ENCODE measurements around the gene SEMA3B.

The SEMA3B gene

DNA sequence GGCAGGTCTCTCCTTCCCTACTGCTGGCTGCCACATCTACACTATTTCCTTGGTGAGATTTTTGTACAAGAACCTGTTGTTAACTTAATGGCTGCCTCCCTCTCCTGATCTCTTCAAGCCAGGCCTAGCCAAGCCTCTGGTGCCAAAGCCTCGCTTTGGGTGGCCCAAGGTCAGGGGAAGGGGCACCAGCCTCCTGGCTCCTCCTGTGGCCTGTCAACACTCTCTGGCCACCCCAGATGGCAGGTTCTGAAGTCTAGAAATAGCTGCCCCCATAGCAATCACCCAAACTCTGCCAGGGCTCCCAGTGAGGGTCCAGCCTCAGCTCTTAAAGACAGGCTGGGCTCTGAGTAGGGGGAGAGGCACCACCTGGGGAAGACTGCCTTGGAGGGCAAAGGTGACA is 18.3 kb downstream of the SEMA3B start:
- H3K4me1 ChIP-seq (ENCODE audit: insufficient read depth, low read length) = no peaks in the 10 kb centered on the region
- H3K9ac ChIP-seq (ENCODE audit: low read depth, low read length) = no peak overlapping the region
- 94% methylated on average over 1 of the region's 1 CpG for WGBS
- H3K27me3 ChIP-seq (ENCODE audit: insufficient read depth, low read length) = no peaks in the 10 kb centered on the region
- H3K36me3 ChIP-seq (ENCODE audit: insufficient read depth, low read length) = peaks cover 45% of the 10 kb centered on the region
- H3K9me3 ChIP-seq (ENCODE audit: insufficient read depth, low read depth, low read length) = no peaks in the 10 kb centered on the region
- H3K27ac ChIP-seq (ENCODE audit: low read depth, low read length) = no peak overlapping the region
- no peak overlapping the region for H3K4me3 ChIP-seq (ENCODE audit: low read length)

DNA sequence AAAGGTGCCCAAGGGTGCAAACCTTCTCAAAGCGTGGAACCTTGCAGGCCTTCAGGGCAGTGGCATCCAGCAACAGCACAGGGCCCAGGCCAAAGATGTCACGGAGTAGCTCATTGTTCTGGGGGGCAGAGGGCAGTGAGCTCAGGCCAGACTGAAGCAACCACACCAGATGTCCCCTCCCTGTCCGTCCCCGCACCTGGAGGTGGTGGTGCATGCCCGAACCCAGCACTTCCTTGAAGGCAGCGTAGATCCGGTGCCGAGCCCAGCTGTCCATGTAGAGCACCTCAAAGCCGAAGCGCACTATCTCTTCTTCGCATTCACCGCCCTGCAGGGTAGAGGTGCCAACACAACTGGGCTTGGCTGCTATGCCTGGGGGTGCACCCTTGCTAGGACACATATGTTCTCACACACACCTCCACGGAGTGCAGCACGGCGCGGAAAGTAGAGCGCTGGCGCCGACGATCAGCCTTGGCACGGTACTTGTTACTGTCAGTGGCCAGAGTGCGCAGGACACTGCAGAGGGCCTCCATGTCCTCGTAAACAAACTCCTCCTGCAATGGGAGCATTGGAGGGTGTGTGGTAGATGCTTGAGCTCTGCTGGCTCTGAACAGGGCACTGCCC is 19.6 kb downstream of the SEMA3B start:
- Histone ChIP-seq H3K27me3 (ENCODE audit: insufficient read depth, low read length) (no peaks in the 10 kb centered on the region), H3K4me1 (ENCODE audit: insufficient read depth, low read length) (no peaks in the 10 kb centered on the region), H3K9ac (ENCODE audit: low read depth, low read length) (no peak overlapping the region), H3K9me3 (ENCODE audit: insufficient read depth, low read depth, low read length) (no peaks in the 10 kb centered on the region), H3K4me3 (ENCODE audit: low read length) (no peak overlapping the region), H3K27ac (ENCODE audit: low read depth, low read length) (no peak overlapping the region), H3K36me3 (ENCODE audit: insufficient read depth, low read length) (peaks cover 45% of the 10 kb centered on the region)
- WGBS = 97% methylated on average over 23 of the region's 23 CpGs

DNA sequence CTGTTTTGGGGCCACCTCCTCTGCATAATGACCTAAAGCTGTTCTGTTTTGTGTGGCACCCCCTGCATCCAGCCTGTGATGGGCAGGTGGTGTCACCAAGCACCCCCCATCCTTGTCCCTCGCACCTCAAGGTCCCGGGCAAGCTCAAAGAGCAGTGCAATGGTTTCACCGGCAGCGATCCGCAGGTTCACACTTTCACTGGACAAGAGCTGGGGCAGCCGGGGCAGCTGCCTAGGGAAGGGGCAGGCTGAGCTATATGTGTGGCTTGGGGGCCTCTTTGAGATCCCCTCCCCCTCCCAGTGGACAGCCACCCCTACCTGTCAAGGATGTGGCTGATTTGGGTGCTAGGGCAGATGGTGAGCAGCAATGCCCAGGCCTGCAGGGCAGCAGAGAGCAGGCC is 20.2 kb downstream of the SEMA3B start:
- H3K36me3 ChIP-seq (ENCODE audit: insufficient read depth, low read length) = peaks cover 45% of the 10 kb centered on the region

DNA sequence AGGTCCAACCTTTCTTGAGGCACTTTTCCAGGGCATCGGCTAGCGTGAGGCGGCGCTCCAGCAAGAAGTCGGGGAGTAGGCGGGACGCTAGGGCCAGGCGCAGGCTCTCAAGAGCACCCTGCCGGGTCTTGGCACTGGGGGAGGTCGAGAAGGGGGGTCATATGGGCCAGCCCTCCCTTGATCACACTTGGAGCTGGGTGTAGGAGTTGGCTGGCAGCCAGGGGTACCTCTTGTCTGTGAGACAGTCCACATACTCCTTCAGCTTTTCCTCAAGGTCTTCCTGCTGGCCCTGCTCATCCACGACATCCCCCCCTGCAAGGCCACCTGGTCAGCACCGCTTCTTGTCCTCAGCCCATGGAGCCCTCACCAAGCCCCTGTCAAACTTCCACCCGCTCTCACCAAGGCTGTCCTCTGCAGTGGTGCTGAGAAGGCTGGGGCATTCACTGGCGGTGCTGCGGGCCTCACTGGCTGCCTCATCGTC is 21.3 kb downstream of the SEMA3B start:
- 95% methylated on average over 16 of the region's 16 CpGs for WGBS
- no peak overlapping the region for H3K4me3 ChIP-seq (ENCODE audit: low read length)
- H3K9me3 ChIP-seq (ENCODE audit: insufficient read depth, low read depth, low read length) = no peaks in the 10 kb centered on the region
- no peak overlapping the region for H3K27ac ChIP-seq (ENCODE audit: low read depth, low read length)
- no peaks in the 10 kb centered on the region for H3K27me3 ChIP-seq (ENCODE audit: insufficient read depth, low read length)
- no peak overlapping the region for H3K9ac ChIP-seq (ENCODE audit: low read depth, low read length)
- no peaks in the 10 kb centered on the region for H3K4me1 ChIP-seq (ENCODE audit: insufficient read depth, low read length)
- peaks cover 45% of the 10 kb centered on the region for H3K36me3 ChIP-seq (ENCODE audit: insufficient read depth, low read length)

More for the DNA sequence above, 20.2 kb downstream of the SEMA3B start:
- H3K4me3 ChIP-seq (ENCODE audit: low read length) = no peak overlapping the region
- no peak overlapping the region for H3K27ac ChIP-seq (ENCODE audit: low read depth, low read length)
- no peaks in the 10 kb centered on the region for H3K9me3 ChIP-seq (ENCODE audit: insufficient read depth, low read depth, low read length)
- no peaks in the 10 kb centered on the region for H3K4me1 ChIP-seq (ENCODE audit: insufficient read depth, low read length)
- no peak overlapping the region for H3K9ac ChIP-seq (ENCODE audit: low read depth, low read length)
- no peaks in the 10 kb centered on the region for H3K27me3 ChIP-seq (ENCODE audit: insufficient read depth, low read length)
- WGBS = 97% methylated on average over 6 of the region's 6 CpGs

DNA sequence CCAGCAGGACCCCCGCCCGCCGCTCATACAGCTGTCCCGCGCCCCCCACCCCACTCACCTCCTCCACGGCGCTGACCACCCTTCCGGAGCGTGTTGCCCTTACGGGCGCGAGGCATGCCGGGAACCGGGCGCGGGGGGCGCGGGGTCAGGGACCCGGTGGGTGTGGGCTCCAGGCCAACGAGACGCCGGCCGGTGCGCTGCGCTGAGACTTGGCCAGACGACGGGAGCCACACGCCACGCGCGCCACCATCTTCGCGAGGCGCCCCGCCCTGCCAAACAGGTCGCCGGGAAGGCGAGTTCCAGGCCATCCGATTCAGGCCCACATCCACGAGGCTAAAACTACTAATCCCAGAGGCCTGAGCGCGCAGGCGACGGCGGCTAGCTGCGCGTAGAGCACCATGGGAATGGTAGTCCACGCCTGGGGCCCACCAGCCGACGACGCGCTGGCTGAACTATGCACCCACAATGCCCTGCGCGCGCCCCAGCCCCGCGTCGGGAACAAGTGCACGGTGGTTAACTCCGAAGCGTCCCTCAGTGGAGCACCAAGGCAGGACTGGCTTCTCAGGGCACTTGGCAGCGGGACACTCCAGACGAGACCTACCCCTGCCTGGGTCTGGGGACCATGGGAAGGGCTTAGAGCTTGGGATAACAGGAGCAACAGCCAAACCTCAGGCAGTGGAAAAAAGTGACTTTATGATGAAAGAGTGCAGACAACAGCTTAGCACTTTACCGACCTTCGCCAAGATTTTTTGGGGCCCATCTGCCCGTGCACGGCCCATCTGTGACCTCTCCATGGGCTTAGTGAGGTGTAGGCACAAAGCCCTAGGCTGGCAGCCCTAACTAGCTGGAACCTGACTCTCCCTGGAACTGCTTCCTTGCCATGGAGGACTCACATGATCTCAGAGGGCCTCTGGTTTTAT is 23.5 kb downstream of the SEMA3B start, which contains the start of gene IFRD2:
TSS of gene IFRD2 (minus strand) at position 271 of the 920 bp plus-strand sequence. CDS start at position 116, 155 bp downstream.
- Histone ChIP-seq H3K9ac (ENCODE audit: low read depth, low read length) (peak within 1 kb of the TSS; percentile 93), H3K27ac (ENCODE audit: low read depth, low read length) (peak within 1 kb of the TSS; percentile 58)
- 4% methylated on average over 67 of the region's 67 CpGs for WGBS

DNA sequence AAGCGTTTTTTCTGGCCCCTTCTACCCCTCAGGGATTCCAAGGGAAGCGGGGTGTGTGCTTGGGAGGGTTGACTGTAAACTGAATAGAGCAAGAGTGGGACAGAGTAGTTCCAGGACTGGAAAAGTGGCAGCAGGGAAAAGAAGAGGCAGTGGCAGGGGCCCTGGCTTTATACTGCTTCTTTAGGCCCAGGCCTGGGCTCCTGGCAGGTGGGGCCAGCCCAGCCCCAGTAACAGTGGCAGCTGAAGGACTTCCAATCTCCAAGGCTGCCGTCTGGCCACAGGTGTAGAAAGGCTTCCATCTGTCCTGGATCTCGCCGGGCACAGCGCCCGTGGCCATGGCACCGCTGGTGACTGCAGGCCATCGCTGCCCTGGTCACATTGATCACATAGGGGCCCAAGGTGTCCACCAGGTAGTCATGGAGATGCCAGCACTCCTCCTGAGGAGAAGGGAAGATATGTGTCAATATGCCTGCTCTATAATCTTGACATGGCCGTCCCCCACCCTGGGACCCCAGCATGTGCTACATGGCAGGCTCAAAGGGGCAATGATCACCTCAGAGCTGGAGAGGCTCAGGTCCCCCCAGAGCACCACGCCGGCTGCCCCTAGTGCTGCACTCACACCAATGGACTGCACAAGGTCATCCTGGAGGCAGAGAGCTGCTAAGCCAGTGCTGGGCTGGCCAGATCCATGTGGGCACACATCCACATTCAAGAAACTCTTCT is 24.3 kb downstream of the SEMA3B start:
- Histone ChIP-seq H3K4me1 (ENCODE audit: insufficient read depth, low read length) (no peaks in the 10 kb centered on the region; the same call in 1 of the 2 replicates), H3K9ac (ENCODE audit: low read depth, low read length) (peak overlapping the region; percentile 52), H3K9me3 (ENCODE audit: insufficient read depth, low read depth, low read length) (no peaks in the 10 kb centered on the region), H3K27me3 (ENCODE audit: insufficient read depth, low read length) (no peaks in the 10 kb centered on the region), H3K36me3 (ENCODE audit: insufficient read depth, low read length) (peaks cover 25% of the 10 kb centered on the region), H3K4me3 (ENCODE audit: low read length) (peak overlapping the region; percentile 97), H3K27ac (ENCODE audit: low read depth, low read length) (no peak overlapping the region)
- 92% methylated on average over 12 of the region's 12 CpGs for WGBS

More for the DNA sequence above, 23.5 kb downstream of the SEMA3B start, which contains the start of gene IFRD2:
- Histone ChIP-seq H3K9me3 (ENCODE audit: insufficient read depth, low read depth, low read length) (no peaks in the 10 kb centered on the region), H3K4me3 (ENCODE audit: low read length) (peak within 1 kb of the TSS; percentile 97), H3K4me1 (ENCODE audit: insufficient read depth, low read length) (no peaks in the 10 kb centered on the region), H3K27me3 (ENCODE audit: insufficient read depth, low read length) (no peaks in the 10 kb centered on the region), H3K36me3 (ENCODE audit: insufficient read depth, low read length) (peaks cover 33% of the 10 kb centered on the region)

DNA sequence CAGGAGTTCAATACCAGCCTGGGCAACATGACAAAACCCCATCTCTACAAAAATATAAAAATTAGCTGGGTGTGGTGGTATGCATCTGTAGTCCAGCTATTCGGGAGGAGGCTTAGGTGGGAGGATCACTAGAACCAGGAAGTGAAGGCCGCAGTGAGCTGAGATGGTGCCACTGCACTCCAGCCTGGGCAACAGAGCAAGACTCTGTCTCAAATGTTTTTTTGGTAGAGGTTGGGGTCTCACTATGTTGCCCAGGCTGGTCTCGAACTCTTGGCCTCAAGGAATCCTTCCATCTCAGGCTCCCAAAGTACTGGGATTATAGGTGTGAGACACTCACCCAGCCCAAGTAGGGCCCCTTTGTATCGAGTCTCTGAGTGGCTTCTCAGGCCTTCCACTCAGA is 25.1 kb downstream of the SEMA3B start:
- H3K9ac ChIP-seq (ENCODE audit: low read depth, low read length) = no peak overlapping the region
- WGBS = 86% methylated on average over 4 of the region's 4 CpGs
- no peaks in the 10 kb centered on the region for H3K9me3 ChIP-seq (ENCODE audit: insufficient read depth, low read depth, low read length)
- no peak overlapping the region for H3K27ac ChIP-seq (ENCODE audit: low read depth, low read length)
- H3K4me1 ChIP-seq (ENCODE audit: insufficient read depth, low read length) = no peaks in the 10 kb centered on the region; the same call in 1 of the 2 replicates
- no peaks in the 10 kb centered on the region for H3K27me3 ChIP-seq (ENCODE audit: insufficient read depth, low read length)
- H3K36me3 ChIP-seq (ENCODE audit: insufficient read depth, low read length) = peaks cover 16% of the 10 kb centered on the region
- no peak overlapping the region for H3K4me3 ChIP-seq (ENCODE audit: low read length)

DNA sequence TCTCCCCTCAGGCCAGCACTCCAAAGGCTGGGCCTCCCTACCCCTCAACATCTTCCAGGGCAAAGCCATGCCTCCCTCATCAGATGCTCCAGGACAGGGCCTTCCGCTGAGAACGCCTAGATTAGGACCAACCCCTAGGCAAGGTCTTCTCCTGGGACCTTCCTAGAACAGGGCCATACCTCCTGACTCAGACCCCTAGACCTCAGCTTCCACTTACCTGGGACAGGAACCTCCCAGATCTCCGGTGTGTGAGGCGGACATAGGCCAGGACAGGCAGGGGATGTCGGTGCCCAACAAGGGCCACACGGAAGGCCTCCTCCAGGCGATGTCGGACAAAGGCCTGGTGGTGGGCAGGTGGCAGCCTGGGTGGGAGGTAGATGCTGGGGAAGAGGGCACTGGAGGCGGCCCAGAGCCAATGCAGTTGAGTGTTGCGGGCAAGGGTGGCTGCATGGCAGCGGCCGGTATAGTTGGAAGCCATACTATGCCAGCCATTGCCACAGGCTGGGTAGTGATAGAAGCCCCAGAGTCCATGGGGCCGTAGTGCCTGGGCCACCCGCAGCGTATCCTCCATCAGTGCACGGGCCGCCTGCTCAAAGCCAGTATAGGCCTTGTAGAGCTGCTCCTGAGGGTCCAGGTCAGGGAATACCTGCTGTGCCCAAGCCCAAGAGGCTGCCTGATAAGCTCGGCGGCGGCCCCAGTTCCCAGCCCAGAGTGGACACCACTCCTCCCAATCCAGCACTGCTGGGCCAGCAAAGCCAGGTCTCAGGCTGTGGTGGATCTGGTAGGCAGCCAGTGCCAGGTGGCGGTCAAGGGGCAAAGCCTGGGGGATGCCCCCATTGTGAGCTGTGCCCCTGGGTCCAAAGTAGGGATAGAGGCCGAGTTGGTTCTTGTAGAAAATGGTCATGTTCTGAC is 25.8 kb downstream of the SEMA3B start:
- H3K9ac ChIP-seq (ENCODE audit: low read depth, low read length) = no peak overlapping the region
- no peak overlapping the region for H3K4me3 ChIP-seq (ENCODE audit: low read length)
- 94% methylated on average over 22 of the region's 22 CpGs for WGBS
- peaks cover 10% of the 10 kb centered on the region for H3K36me3 ChIP-seq (ENCODE audit: insufficient read depth, low read length)
- no peak overlapping the region for H3K27ac ChIP-seq (ENCODE audit: low read depth, low read length)
- H3K9me3 ChIP-seq (ENCODE audit: insufficient read depth, low read depth, low read length) = no peaks in the 10 kb centered on the region
- H3K27me3 ChIP-seq (ENCODE audit: insufficient read depth, low read length) = no peaks in the 10 kb centered on the region
- peaks cover 1% of the 10 kb centered on the region; the same call in 1 of the 2 replicates for H3K4me1 ChIP-seq (ENCODE audit: insufficient read depth, low read length)

DNA sequence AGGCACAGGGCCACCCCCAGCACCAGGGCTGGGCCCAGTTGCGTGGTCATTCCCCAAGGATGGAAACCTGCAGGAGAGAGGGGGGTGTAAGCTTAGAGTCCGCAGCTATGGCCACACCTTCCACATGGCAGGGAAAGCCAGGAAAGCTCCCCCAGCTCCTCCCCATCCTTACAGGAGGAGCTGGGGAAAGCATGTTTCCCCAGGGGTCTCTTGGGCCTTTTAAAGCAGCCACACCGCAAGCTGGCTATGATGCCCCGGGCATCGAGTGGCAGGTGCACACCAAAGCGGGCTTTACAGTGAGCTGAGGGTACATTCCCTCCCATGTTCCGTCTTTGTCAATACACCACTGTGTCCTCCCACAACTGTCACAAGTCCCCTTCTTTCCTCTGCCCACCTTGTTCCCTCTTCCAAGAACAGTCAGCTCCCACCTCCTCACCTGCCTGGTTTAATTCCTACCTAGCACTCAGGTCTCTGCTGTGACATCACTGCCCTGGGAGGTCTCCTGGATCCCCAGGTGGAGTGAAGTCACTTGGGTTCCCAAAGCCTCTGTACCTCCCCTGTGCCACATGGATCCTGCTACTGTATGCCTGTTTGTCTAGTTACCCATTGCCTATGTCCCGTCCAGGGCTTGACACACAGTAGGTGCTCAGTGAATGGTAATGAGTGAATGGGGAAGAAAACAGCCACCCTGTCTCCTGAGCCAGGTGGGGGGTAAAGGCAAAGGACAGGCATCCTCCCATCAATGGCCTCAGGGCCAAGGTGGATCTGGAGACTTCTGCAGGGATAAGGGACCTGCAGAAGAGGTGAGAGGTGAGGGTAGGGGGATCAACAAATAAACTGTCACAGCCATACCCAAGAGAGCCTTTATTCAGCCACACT is 26.8 kb downstream of the SEMA3B start:
- no peak overlapping the region for H3K27ac ChIP-seq (ENCODE audit: low read depth, low read length)
- WGBS = 92% methylated on average over 8 of the region's 8 CpGs
- no peaks in the 10 kb centered on the region for H3K27me3 ChIP-seq (ENCODE audit: insufficient read depth, low read length)
- no peak overlapping the region for H3K9ac ChIP-seq (ENCODE audit: low read depth, low read length)
- no peaks in the 10 kb centered on the region for H3K9me3 ChIP-seq (ENCODE audit: insufficient read depth, low read depth, low read length)
- H3K36me3 ChIP-seq (ENCODE audit: insufficient read depth, low read length) = no peaks in the 10 kb centered on the region
- peaks cover 5% of the 10 kb centered on the region; the same call in 1 of the 2 replicates for H3K4me1 ChIP-seq (ENCODE audit: insufficient read depth, low read length)
- no peak overlapping the region for H3K4me3 ChIP-seq (ENCODE audit: low read length)
